Mesangial cell (primary cell): ENCODE results near the gene KCNK4. TPM values are rescaled to one million over a fixed set of nuclear protein-coding genes. Genes with fewer than 3 reads are reported as not detected.

Experiments
- total RNA-seq: library from RNA; depleted of rRNA; stranded (reverse); fragments of >200 nt; gene quantifications from 2 replicates; pipeline ENCODE4 v1.2.3, GENCODE V29; 2015

KCNK4 gene
- total RNA-seq = not detected in 2 replicates

DNA sequence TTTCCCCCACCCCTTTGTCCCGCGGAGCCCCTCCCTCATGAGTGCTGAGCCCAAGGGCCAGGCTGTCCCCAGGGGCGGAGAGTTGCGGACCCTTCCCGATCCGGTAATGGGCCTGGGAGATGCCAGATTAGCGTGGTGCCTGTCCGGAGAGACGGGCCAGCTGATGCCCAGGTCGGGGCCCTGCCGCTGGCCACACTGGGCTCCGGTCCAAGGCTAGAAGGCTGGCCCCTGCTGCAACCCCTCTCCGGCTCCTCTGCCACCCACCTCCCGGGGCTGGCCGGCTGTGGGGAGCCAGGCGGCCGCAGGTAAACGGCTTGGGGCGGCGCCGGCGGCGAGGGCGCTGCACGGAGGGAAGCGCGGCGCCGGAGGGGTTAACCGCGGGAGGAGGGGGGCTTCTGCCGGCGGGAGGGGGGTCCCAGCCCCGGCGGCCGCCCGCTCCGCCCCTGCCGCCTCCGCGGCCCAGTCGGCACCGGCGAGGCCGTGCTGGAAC lies at the start of gene KCNK4:
TSS of gene KCNK4 (plus strand) at position 41 of the 490 bp plus-strand sequence. CDS start 1,717 bp downstream, outside the sequence.

DNA sequence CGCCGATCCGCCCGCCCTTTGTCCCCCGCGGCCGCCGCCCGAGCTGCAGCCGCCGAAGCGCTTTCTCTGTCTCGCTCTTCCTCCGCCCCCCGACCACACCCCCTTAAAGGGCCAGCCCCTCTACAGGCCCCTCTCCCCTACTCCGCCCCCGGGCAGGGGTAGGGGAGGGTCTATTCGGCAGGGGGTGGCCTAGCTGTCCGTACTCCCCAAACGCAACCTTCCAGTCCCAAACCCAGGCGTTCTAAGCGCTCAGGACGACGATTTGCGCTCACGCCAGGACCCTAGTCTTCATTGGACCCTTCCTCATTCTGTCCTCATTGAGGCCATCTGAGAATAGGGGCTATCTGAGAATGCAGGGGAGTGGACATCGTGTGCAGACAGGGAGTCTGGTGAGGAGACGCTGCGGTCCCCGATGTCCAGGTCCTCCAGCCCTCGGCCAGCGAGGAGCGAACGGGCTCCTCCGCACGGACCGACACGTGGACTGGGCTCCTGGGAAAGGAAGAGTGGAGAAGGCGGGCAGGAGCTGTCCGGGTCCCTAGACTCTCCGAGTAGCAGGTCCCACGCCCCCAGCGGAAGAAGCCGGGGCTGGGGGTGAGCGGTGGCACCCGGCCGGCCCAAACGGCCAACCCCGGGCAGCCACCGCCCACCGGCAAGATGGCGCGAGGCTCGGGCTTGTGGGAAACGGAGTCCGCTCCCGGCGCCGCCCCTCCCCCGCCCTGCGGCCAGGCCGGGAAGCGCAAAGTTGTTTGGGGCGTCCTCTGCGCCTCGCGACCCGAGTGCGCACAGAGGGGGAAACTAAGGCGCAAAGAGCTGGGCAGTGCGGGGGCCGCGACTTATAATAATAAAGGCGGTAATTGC lies 44.0 kb upstream of the KCNK4 start, which contains the start of gene PPP1R14B:
TSS of gene PPP1R14B (minus strand) at position 73 of the 858 bp plus-strand sequence. CDS start 270 bp downstream, outside the sequence.

DNA sequence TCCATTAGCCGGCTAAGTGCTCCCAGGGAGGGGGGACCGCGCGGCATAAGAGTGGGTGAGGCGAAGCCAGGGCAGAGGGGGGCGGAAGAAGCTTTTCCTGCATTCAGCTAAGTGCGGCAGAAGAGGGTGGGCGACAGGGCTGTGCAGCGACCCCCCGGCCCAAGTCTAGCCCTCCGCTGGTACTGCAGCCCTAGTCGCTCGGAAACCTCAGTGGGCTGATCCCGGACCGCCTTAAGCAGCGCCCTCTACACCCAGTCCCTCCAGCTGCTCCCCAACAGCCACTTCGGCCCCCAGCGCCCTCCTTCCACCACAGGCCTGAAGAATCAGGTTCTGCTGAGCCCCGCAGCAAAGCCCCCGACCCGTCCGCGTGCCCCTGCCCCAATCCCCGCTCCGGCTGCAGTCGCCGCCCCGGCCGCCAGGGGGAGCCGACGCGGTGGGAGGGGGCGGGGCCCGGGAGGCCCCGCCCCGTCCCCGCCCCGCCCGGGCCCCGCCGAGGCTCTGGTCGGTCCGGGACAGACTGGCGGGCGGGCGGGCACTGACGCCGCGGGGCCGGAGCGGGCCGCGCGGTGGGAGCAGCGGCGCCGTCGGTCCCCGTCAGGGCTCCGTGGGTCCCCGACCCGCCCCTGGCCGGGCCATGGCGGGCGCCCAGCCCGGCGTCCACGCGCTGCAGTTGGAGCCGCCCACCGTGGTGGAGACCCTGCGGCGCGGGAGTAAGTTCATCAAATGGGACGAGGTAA lies 39.9 kb upstream of the KCNK4 start, which contains the start of gene PLCB3:
TSS of gene PLCB3 (plus strand) at position 515 of the 737 bp plus-strand sequence. CDS start at position 635, 120 bp downstream.

DNA sequence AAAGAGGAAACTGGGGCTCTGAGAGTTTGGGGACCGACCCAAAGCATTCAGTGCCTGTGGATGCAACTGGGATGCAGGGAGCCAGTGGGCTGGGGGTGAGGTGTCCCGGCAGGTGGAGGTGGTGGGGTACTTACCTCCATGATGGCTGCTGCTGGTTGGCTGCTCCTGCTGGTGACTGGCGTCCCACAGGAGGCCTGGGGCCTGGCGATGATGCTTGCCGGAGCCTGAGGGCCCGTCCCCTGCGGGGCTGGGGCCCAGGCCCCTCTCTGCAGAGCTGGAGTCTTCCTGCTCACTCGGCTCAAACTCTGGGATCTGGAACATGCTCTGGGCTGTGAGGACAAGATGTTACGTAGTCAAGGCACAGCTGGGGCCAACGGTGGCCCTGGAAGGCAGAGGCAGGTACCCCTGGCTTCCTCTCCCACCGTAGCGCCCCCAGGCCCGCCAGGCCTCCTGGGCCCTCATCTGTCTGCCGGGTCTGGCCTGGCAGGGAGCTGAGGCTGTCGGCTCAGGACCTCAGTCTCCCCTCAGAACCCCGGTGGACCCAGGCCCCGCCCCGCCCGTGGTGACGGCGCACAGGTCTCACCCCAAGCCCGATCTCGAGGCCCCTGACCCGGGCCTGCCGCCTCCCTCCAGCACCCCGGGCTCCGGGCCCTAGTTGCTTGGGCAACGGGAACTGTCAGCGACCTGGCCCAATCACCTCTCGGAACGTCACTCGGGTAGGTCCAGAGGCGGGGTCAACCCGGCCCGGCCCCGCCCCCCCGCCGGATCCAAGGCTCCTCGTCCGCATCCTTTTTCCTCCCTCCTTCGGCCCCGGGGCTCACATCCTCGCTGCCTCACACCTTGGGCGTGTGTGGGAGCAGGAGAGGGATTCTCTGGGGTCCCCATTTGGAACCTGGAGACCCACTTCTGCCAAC lies 6.8 kb upstream of the KCNK4 start, which contains the start of gene BAD:
TSS of gene BAD (minus strand) at position 618 of the 914 bp plus-strand sequence. CDS start at position 321, 297 bp downstream.

DNA sequence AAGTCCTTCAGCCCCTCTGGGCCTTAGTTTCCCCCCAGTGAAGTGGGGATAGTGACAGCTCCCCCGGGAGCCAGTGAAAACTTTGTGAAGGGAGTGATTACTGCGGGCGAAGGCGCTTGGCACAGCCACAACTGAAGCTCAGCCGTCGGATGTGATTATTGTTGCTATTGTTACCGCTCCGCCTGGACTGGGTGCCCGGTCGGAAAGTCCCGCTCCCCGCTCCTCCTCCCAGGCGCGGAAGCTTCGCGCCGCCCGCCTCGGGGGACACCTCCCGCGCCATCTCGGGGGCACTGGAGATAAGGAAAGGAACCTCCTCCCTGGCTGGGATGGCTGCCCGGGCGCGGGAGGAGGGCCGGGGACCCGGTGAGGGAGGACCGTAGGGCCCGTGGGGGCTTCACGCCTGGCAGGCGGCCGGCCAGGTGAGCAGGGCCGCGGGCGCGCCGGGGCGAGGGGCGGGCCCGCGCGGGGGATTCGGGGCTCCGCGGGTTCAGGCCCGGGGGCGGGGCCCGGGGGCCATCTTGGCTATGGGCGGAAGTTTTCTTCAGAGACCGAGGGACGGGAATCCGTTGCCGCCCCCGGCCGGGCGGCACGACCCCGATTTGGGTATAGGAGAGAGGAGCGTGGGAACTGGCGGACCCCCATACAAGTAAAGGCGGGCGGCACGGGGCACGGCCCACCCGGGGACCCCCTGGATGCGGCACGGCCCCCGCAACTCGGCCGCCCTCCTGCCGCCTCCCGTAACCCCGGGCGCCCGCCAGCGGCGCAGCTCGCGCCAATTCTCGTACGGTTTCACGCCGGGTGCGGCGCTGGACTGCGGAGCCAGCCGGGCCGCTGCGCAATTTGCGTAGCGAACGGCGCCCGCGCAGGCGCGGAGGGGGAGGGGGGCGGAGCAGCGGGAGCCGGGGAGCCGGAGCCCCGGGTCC lies 5.9 kb upstream of the KCNK4 start, which contains the start of gene GPR137:
TSS of gene GPR137 (plus strand) at position 887 of the 923 bp plus-strand sequence. CDS start 677 bp downstream, outside the sequence.

DNA sequence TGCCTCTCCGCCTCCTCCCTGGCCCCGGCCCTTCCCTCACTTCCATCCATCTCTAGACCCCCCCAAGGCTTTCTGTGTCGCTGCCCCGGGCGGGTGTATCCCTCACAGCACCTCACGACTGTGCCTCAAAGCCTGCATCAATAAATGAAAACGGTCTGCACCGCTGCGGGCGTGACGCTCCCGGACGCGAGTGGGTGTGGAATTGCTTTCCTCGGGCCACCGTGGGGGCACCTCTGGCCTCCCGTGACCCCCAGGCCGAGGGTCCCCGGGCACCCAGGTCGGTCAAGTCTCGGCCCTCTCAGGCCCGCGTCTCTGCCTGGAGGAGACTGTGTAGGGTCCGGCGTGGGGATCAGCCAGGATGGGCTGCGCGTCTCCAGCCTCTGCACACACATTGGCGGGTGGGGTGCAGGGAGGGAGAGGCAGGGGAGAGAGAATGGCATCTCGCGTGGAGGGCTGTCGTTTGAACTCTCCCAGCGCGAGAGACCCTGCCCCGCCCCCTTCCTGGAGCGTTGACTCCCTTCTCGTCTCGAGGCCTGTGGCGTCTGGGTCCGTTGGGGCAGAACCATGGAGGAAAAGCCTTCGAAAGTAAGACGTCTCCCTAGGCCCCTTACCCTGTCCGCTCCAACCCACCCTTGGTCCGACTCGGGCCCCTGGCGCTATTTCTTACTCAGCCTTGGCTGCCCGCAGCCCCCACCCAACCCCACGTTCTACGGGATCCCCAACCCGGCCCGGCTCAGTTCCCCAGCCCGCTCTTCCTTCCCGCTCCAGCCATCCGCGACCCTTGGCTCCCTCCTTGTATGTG lies 8.9 kb downstream of the KCNK4 start, which contains the start of gene CATSPERZ:
TSS of gene CATSPERZ (plus strand) at position 512 of the 802 bp plus-strand sequence. CDS start at position 565, 53 bp downstream.

DNA sequence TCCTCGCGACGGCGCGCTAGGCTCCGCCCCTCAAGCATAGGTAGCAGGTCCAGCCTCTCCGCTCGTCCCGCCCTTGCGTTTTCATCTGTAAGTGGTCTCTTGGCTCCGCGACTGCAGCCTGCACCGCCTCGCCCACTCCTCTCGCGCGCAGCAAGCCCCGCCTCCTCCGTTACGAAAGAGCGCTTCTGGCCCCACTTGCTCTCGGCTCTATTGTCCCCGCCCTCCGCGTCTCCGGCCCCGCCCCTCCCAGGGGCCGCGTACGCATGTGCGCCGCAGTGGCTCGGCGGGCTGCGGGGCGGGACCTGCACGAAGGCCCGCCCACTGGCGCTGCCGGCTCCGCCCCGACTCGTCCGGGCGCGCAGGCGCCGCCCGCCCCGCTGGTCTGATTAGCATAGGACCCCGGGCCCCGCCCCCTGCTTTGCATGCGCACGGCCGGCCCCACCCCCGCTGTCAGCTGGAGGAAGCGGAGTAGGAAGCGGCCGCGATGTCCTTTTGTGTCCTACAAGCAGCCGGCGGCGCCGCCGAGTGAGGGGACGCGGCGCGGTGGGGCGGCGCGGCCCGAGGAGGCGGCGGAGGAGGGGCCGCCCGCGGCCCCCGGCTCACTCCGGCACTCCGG lies 14.1 kb downstream of the KCNK4 start, which contains the start of gene ESRRA:
TSS of gene ESRRA (plus strand) at position 450 of the 616 bp plus-strand sequence. CDS start 1,656 bp downstream, outside the sequence.

DNA sequence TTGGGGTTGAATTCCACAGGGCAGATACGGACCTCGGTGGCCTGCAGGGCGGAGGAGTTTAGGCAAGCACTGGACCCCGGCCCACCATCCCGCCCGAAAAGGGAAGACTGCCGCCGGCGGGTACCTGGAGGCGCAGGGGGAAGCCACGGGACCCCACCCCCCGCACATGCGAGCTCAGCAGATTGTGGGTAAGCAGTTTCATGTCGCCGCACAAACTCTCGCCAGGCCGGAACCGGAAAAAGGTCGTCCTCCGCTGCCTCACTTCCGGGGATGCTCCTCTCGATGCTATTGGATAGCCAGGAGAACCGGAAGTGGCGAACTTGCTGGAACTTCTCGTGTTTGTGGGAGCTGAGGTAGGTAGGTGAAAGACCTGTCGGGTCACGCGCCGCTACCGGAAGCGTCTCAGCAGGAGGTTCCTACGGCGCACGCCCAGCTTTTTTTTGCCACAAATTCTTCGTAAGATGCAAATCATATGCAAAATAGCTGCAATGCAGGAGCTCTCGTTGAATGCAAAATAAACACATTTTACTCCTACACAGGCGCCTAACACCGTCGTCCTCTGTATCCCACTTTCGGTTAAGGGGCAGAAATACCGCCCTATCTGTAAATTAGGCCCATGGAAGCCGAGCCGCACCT lies 26.3 kb downstream of the KCNK4 start, which contains the start of gene TRMT112:
TSS of gene TRMT112 (minus strand) at position 235 of the 636 bp plus-strand sequence. CDS start at position 202, 33 bp downstream.

DNA sequence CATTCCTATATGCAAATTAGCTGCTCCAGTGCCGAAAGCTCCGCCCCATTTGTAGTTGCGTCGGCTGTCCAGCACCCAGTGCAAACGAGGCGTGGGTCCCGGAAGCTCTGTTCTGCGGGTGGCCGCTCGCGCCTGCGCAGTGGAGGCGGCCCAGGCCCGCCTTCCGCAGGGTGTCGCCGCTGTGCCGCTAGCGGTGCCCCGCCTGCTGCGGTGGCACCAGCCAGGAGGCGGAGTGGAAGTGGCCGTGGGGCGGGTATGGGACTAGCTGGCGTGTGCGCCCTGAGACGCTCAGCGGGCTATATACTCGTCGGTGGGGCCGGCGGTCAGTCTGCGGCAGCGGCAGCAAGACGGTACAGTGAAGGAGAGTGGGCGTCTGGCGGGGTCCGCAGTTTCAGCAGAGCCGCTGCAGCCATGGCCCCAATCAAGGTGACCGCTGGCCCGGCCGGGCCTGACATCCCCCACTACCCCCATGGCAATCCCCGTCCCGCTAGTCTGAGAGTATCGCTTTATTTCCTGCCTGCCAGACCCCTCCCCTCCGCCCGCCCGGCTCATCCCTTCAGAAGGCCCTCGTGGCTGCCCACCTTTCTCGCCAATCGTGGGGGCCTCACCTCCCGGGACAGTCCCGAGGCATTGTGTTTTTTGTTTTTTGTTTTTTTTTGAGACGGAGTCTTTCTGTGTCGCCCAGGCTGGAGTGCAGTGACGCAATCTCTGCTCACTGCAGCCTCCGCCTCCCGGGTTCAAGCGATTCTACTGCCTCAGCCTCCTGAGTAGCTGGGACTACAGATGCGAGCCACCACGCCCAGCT lies 27.1 kb downstream of the KCNK4 start, which contains the start of gene PRDX5:
TSS of gene PRDX5 (plus strand) at position 161 of the 805 bp plus-strand sequence. CDS start at position 256, 95 bp downstream.

DNA sequence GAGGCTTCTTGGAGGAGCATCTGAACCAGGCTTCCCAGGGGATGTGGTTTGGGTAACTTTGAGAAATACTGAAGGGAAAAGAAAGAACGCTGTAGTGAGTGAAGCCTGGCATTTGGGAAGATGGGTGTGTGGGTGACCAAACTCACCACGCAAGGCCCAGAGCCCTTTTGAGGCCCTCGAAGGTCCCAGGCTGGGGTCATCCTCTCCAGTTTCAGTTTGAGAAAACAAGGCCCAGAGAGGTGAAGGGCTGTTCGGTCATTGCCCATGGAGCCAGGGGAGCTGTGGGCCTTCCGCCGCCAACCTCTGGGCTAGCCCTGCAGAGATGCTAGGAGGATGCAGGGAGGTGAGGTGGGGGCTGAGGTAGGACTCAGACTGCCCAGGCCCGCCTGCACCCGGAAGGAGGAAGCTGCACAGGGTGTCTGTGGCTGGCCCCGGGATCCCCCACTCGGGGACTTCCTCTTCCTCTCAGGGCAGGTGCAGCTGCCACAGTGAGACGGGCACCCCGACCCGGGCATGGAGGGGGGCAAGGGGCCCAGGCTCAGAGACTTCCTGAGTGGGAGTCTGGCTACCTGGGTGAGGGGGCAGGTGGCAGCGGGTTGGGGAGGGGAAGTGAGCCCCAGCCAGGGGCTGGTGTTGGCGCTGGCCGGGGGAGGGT lies 48.8 kb downstream of the KCNK4 start, which contains the start of gene CCDC88B:
TSS of gene CCDC88B (plus strand) at position 451 of the 655 bp plus-strand sequence. CDS start at position 514, 63 bp downstream.

Other genes starting within 250 kb of the KCNK4 start
- gene MACROD1, start 125.2 kb upstream of the KCNK4 start, total RNA-seq = 18.6 and 53.9 TPM in 2 replicates
- gene STIP1, start 105.1 kb upstream of the KCNK4 start, total RNA-seq = 92.3 and 253 TPM in 2 replicates
- gene FERMT3, start 84.6 kb upstream of the KCNK4 start, total RNA-seq = 1.0 and 2.1 TPM in 2 replicates
- gene TRPT1, start 65.1 kb upstream of the KCNK4 start, total RNA-seq = 46.1 and 80.9 TPM in 2 replicates
- gene NUDT22, start 65.0 kb upstream of the KCNK4 start, total RNA-seq = 74.1 and 83.3 TPM in 2 replicates
- gene DNAJC4, start 60.8 kb upstream of the KCNK4 start, total RNA-seq = 19.2 and 48.3 TPM in 2 replicates
- 49.4 and 99.0 TPM in 2 replicates for gene VEGFB, start 56.7 kb upstream of the KCNK4 start, total RNA-seq
- gene FKBP2, start 50.2 kb upstream of the KCNK4 start, total RNA-seq = 61.4 and 85.3 TPM in 2 replicates
- 257 and 542 TPM in 2 replicates for gene PPP1R14B, start 44.4 kb upstream of the KCNK4 start, total RNA-seq
- gene PLCB3, start 39.8 kb upstream of the KCNK4 start, total RNA-seq = 28.9 and 47.6 TPM in 2 replicates
- 95.5 and 114 TPM in 2 replicates for gene BAD, start 6.6 kb upstream of the KCNK4 start, total RNA-seq
- 19.2 and 32.2 TPM in 2 replicates for gene GPR137, start 5.5 kb upstream of the KCNK4 start, total RNA-seq
- gene CATSPERZ, start 9.1 kb downstream of the KCNK4 start, total RNA-seq = not detected in 2 replicates
- gene ESRRA, start 14.2 kb downstream of the KCNK4 start, total RNA-seq = 30.0 and 36.4 TPM in 2 replicates
- 198 and 229 TPM in 2 replicates for gene TRMT112, start 26.3 kb downstream of the KCNK4 start, total RNA-seq
- gene PRDX5, start 26.8 kb downstream of the KCNK4 start, total RNA-seq = 243 and 341 TPM in 2 replicates
- gene CCDC88B, start 48.9 kb downstream of the KCNK4 start, total RNA-seq = 1.6 and 3.3 TPM in 2 replicates
- gene RPS6KA4, start 67.9 kb downstream of the KCNK4 start, total RNA-seq = 40.1 and 62.1 TPM in 2 replicates